Measurements from ENCODE around the gene PRDX2.
"Not testable (repeated sequence)": the region's sequence is repeated elsewhere in the genome, so short reads cannot be mapped to it uniquely, and the experiment has no call there.

PRDX2 gene

GRCh38 chr19:12825254-12826131, 23.9 kb upstream of the PRDX2 start:
- no peak for DNase-seq (ENCODE audit: low spot score)

DNA sequence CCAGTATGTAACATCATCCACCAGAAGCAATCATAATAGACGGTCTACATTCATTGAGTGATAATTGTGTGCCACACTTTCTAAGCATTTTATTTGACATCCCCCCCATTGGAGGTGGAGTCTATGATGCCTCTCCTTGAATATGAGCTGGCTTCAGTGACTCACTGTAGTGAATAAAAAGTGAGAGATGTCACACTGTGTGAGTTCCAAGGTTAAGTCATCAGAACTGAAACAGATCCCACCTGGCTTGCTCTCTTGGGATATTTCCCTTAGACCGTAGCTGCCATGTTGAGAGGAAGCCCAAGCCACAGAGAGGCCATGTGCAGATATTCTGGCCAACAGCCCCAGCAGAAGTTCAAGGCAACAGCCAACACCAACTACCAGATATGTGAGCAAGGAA, 20.2 kb upstream of the PRDX2 start:
- no peak for DNase-seq (ENCODE audit: low spot score)

DNA sequence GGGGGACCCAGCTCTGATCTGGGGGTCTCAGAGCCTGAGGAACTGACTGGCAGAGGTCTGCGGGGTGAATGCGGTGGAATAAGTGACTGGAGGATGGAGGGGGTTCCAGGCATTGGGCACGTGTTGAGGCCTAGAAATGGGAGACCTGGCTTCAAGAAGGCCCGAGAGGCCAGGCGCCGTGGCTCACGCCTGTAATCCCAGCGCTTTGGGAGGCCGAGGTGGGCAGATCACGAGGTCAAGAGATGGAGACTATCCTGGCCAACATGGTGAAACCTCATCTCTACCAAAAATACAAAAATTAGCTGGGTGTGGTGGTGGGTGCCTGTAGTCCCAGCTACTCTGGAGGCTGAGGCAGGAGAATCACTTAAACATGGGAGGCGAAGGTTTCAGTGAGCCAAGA, 16.2 kb upstream of the PRDX2 start:
- DNase-seq (ENCODE audit: low spot score) = not testable (repeated sequence)

DNA sequence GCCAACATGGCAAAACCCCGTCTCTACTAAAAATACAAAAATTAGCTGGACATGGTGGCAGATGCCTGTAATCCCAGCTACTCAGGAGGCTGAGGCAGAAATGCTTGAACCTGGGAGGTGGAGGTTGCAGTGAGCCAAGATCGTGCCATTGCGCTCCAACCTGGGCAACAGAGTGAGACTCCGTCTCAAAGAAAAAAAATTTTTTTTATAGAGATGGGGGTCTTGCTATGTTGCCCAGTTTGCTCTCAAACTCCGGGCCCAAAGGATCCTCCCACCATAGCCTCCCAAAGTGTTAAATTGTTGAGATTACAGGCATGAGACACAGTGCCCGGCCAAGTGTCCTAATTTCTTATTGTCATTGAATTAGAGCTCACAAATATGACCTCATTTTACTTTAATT, 15.6 kb upstream of the PRDX2 start:
- not testable (repeated sequence) for DNase-seq (ENCODE audit: low spot score)

GRCh38 chr19:12815088-12815487, 13.5 kb upstream of the PRDX2 start:
- no peak for DNase-seq (ENCODE audit: low spot score)

GRCh38 chr19:12806242-12807081, 4.9 kb upstream of the PRDX2 start, which contains the start of gene RNASEH2A:
TSS of gene RNASEH2A (plus strand) at chr19:12806584. CDS start at chr19:12806674, 90 bp downstream.
- DNase-seq (ENCODE audit: low spot score) = peak; percentile 90

- DNase-seq (ENCODE audit: low spot score) = no peak
Observed at GRCh38 chr19:12804051-12804450, 2.5 kb upstream of the PRDX2 start.

DNA sequence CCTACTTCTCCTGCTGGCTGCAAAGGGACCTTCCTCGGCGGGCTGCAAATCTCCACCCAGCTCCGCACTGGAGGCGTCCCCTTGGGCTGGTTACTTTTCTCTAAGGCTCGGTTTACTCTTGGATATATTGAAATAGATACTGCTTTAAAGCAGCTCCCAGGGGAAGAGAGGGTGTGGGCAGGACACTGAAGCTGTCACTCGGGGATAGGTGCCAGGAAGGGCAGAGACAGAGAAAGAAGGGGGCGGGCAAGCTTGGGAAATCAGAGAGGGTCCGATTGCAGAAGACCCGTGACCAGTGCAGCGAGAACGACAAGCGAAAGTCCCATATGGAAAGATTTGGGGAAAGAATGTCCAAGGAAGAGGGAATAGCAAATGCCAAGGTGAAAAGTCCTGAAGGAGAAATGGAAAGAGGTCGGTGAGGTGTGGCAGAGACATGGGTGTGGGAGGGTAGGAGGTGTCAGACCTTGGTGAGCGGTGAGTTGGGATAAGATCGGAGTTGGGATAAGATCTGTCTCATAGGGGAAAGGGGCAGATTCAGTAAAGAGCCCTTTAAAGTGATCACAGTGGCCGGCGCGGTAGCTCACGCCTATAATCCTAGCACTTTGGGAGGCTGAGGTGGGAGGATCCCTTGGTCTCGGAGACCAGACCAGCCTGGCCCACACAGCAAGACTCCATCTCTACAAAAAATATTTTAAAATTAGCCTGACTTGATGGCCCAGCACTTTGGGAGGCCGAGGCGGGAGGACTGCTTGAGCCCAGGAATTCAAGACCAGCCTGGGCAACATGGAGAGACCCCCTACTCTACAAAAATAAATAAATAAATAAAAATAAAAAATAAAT, 887 bp upstream of the PRDX2 start:
- DNase-seq (ENCODE audit: low spot score) = no peak

DNA sequence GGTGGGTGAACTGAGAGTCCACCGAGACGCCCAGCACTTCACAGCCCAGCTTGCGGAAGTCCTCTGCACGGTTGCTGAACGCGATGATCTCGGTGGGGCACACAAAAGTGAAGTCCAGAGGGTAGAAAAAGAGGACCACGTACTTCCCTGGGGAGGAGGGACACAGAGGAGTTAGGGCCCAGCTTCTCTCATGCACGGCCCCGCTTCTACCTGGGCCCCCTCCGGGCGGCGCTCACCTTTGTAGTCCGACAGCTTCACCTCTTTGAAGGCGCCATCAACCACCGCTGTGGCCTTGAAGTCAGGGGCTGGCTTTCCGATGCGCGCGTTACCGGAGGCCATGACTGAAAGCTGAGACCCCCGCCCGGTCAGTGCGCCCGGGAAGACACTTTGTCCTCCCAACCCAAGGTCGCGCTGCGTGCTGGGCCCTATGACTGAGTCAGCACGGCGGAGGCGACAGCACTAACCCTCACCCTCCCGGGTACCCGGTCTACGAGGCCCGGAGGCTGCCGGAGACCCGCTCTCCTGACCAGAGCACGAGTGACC, 606 bp downstream of the PRDX2 start:
- no peak for DNase-seq (ENCODE audit: low spot score)

GRCh38 chr19:12800466-12800770, 1.2 kb downstream of the PRDX2 start:
- DNase-seq (ENCODE audit: low spot score) = no peak

GRCh38 chr19:12799742-12800465, 1.7 kb downstream of the PRDX2 start:
- no peak for DNase-seq (ENCODE audit: low spot score)

- not testable (repeated sequence) for DNase-seq (ENCODE audit: low spot score)
Observed at GRCh38 chr19:12797607-12798006, 4.0 kb downstream of the PRDX2 start.

DNA sequence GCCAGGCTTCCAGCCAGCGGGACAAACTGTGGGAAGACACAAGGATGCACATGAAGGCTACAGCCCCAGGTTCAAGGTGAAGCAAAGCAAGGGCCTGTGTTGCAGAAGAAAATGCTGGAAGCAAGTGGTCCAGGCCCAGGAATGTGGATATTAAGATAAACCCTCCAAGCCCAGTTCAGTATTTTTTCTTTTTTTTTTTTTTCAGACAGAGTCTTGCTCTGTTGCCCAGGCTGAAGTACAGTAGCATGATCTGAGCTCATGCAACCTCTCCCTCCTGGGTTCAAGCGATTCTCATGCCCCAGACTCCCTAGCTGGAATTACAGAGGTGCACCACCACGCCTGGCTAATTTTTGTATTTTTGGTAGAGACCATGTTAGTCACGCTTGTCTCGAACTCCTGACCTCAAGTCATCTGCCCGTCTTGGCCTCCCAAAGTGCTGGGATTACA, 4.4 kb downstream of the PRDX2 start:
- DNase-seq (ENCODE audit: low spot score) = no peak

GRCh38 chr19:12796146-12797071, 5.2 kb downstream of the PRDX2 start:
- peak; percentile 87 for DNase-seq (ENCODE audit: low spot score)

DNA sequence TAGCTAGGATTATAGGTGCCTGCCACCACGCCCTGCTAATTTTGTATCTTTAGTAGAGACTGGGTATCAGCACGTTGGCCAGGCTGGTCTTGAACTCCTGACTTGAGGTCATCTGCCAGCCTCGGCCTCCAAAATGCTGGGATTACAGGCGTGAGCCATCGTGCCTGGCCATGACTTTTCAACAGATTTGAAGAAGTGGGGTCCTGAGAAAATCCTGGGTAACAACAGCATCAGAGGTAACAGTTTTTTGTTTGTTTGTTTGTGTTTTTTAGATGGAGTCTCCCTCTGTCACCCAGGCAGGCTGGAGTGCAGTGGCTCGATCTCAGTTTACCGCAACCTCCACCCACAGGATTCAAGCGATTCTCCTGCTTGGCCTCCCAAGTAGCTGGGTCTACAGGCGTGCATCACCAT, 6.6 kb downstream of the PRDX2 start:
- DNase-seq (ENCODE audit: low spot score) = no peak

DNA sequence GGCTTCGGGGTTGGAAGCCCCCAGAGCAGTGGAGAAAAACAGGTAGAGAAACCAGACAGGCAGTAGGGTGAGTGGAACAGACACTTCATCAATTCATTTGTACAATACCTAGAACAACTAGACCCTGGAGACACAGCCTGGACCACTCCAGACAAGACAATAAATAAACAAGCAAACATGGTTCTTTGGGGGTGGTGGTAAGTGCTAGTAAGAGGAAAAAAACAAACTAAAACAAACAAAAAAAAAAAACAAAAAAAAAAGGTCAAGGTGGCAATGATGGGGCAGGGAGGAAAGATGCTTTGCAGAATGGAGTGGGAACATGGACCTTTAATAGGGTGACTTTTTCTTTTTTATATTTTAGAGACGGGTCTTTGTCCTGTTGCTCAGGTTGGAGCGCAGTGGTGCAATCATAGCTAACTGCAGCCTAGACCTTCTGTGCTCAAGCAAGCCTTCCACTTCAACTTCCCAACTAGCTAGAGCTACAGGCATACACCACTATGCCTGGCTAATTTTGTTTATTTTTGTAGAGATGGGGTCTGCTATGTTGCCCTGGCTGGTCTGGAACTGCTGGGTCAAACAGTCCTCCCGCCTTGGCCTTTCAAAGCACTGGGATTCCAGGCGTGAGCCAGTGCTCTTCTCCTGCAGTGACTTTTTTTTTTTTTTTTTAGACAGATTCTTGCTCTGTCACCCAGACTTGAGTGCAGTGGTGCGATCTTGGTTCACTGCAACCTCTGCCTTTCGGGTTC, 7.2 kb downstream of the PRDX2 start:
- no peak for DNase-seq (ENCODE audit: low spot score)

GRCh38 chr19:12793290-12794195, 8.1 kb downstream of the PRDX2 start:
- peak; percentile 96 for DNase-seq (ENCODE audit: low spot score)

- DNase-seq (ENCODE audit: low spot score) = no peak
Observed at GRCh38 chr19:12792853-12793289, 8.7 kb downstream of the PRDX2 start.

Measured in left forelimb (tissue), 1 donor.